ENCODE data around the gene LCN2. TPM values are rescaled to one million over a fixed set of nuclear protein-coding genes. Genes with fewer than 3 reads are reported as not detected.

LCN2 gene
- total RNA-seq, 2 experiments from 2014 or later: not detected

- ChIA-PET CTCF (interaction anchor here (1.7 kb wide), 1 partner anchor 8 kb away, joined by 8 read pairs; no protein-coding TSS in a partner anchor), POLR2A (interaction anchor here (1.1 to 1.3 kb wide), 2 partner anchors 9 to 125 kb away, joined by 3 read pairs; no protein-coding TSS in a partner anchor)
- ATAC-seq (ENCODE audit: poor library complexity): no peak
Observed at GRCh38 chr9:128125580-128126354, 23.5 kb upstream of the LCN2 start.

GRCh38 chr9:128127568-128127989 lies 21.7 kb upstream of the LCN2 start, which contains the start of gene PTGES2:
TSS of gene PTGES2 (minus strand) at chr9:128127729. CDS start at chr9:128127717, 12 bp downstream.
- H3K4me3 Mint-ChIP-seq: peak within 1 kb of the TSS; percentile 100

More at GRCh38 chr9:128125580-128126354, 23.5 kb upstream of the LCN2 start:
- no peak overlapping the region for H3K27ac ChIP-seq (ENCODE audit: low read depth in 1 of 2, low read length in 2 of 2)
- H3K4me1 ChIP-seq (ENCODE audit: insufficient read depth, low read length): peaks cover 44% of the 10 kb centered on the region
- Mint-ChIP-seq H3K36me3 (ENCODE audit: low read depth) (peaks cover 30% of the 10 kb centered on the region), H3K9me3 (no peaks in the 10 kb centered on the region), H3K27ac (peak overlapping the region; percentile 50), H3K4me3 (peak overlapping the region; percentile 80), H3K4me1 (ENCODE audit: low read depth) (peaks cover 42% of the 10 kb centered on the region), H3K27me3 (no peaks in the 10 kb centered on the region)
- H3K27me3 ChIP-seq (ENCODE audit: control insufficient read depth in 1 of 2, insufficient read depth in 2 of 2, low read length in 2 of 2): no peaks in the 10 kb centered on the region
- no peak for TF ChIP-seq CTCF (IDR thresholded peaks at IDR 0.05)
- intact Hi-C loops (cut with DNase I, micrococcal nuclease): loop anchor here in 1 of 2 experiments (5.0 to 10.0 kb wide), 2 partner anchors 199 to 217 kb away; partner anchors contain the start of genes COQ4, SLC27A4 and TRUB2
- H3K4me3 ChIP-seq (ENCODE audit: low read length): no peak overlapping the region
- peaks cover 33% of the 10 kb centered on the region for H3K36me3 ChIP-seq (ENCODE audit: insufficient read depth, low read length)
- H3K9me3 ChIP-seq (ENCODE audit: control insufficient read depth in 1 of 2, insufficient read depth in 1 of 2, low read length in 2 of 2): no peaks in the 10 kb centered on the region
- no peak for DNase-seq

More at GRCh38 chr9:128127568-128127989, 21.7 kb upstream of the LCN2 start, which contains the start of gene PTGES2:
- Mint-ChIP-seq H3K9me3 (no peaks in the 10 kb centered on the region), H3K4me1 (ENCODE audit: low read depth) (peaks cover 42% of the 10 kb centered on the region), H3K27ac (peak within 1 kb of the TSS; percentile 100), H3K27me3 (no peaks in the 10 kb centered on the region), H3K36me3 (ENCODE audit: low read depth) (peaks cover 26% of the 10 kb centered on the region)
- ATAC-seq (ENCODE audit: poor library complexity) (peak; percentile 63), DNase-seq (peak; percentile 56 to 92 (median 76))
- H3K4me3 ChIP-seq (ENCODE audit: low read length): peak within 1 kb of the TSS; percentile 99
- CTCF ChIA-PET: interaction anchor here (1.7 kb wide), 1 partner anchor 10 kb away, joined by 10 read pairs; no protein-coding TSS in a partner anchor
- H3K36me3 ChIP-seq (ENCODE audit: insufficient read depth, low read length): peaks cover 20% of the 10 kb centered on the region
- TF ChIP-seq CTCF (IDR thresholded peaks at IDR 0.05): no peak
- H3K4me1 ChIP-seq (ENCODE audit: insufficient read depth, low read length): peaks cover 44% of the 10 kb centered on the region
- POLR2A ChIA-PET: interaction anchor here (0.6 to 3.6 kb wide), 8 partner anchors 11 to 342 kb away, joined by 3 to 29 read pairs (median 3); partner anchors contain the start of gene BBLN
- no peaks in the 10 kb centered on the region for H3K27me3 ChIP-seq (ENCODE audit: control insufficient read depth in 1 of 2, insufficient read depth in 2 of 2, low read length in 2 of 2)
- intact Hi-C loops (cut with DNase I, micrococcal nuclease): loop anchor here (1.0 to 10.0 kb wide), 3 partner anchors 10 to 215 kb away; partner anchors contain the start of genes COQ4 (in 1 of the 2), SLC27A4 (in 1 of the 2) and TRUB2 (in 1 of the 2)
- H3K27ac ChIP-seq (ENCODE audit: low read depth in 1 of 2, low read length in 2 of 2): peak within 1 kb of the TSS; percentile 94 to 97
- H3K9me3 ChIP-seq (ENCODE audit: control insufficient read depth in 1 of 2, insufficient read depth in 1 of 2, low read length in 2 of 2): no peaks in the 10 kb centered on the region
